Memory B cell (primary cell): Measurements from ENCODE around the gene PTGDS.

Experiments
- ATAC-seq: fragments of 150-1000 bp; cut with Tn5 transposase; 2 replicates; pipeline ENCODE4 v1.10.0; 2021; ENCODE audit warnings: low read depth, mild to moderate bottlenecking, moderate library complexity
- DNase-seq, 2 donors: peaks; one replicate each; pipeline ENCODE4 v3.0.0; 2022; ENCODE audit warnings: low spot score in 2 of 2
- H3K27ac Mint-ChIP-seq: one replicate; pipeline ENCODE4 v1.8.0; 2022; ENCODE audit warnings: mild to moderate bottlenecking, moderate library complexity, mixed read lengths
- H3K27me3 Mint-ChIP-seq: one replicate; pipeline ENCODE4 v1.8.0; 2022; ENCODE audit warnings: mixed read lengths
- H3K36me3 Mint-ChIP-seq: one replicate; pipeline ENCODE4 v1.8.0; 2022; ENCODE audit warnings: mild to moderate bottlenecking, mixed read lengths
- H3K4me1 Mint-ChIP-seq: one replicate; pipeline ENCODE4 v1.8.0; 2022; ENCODE audit warnings: mixed read lengths
- H3K4me3 Mint-ChIP-seq: one replicate; pipeline ENCODE4 v1.8.0; 2022; ENCODE audit warnings: mild to moderate bottlenecking, moderate library complexity, mixed read lengths
- H3K9me3 Mint-ChIP-seq: one replicate; pipeline ENCODE4 v1.8.0; 2022; ENCODE audit warnings: mixed read lengths

PTGDS gene

GRCh38 chr9:136991993-136992818, 14.9 kb downstream of the PTGDS start, which contains the start of gene PAXX:
TSS of gene PAXX (plus strand) at chr9:136992422. CDS start at chr9:136992444, 22 bp downstream.
- H3K36me3 Mint-ChIP-seq = no peaks in the 10 kb centered on the region
- ATAC-seq (peak; percentile 83), DNase-seq (peak; percentile 86 to 92)
- peaks cover 10% of the 10 kb centered on the region for H3K4me1 Mint-ChIP-seq
- H3K4me3 Mint-ChIP-seq = peak within 1 kb of the TSS; percentile 89
- H3K27ac Mint-ChIP-seq = peak within 1 kb of the TSS; percentile 90
- H3K27me3 Mint-ChIP-seq = peaks cover 5% of the 10 kb centered on the region
- no peaks in the 10 kb centered on the region for H3K9me3 Mint-ChIP-seq

DNA sequence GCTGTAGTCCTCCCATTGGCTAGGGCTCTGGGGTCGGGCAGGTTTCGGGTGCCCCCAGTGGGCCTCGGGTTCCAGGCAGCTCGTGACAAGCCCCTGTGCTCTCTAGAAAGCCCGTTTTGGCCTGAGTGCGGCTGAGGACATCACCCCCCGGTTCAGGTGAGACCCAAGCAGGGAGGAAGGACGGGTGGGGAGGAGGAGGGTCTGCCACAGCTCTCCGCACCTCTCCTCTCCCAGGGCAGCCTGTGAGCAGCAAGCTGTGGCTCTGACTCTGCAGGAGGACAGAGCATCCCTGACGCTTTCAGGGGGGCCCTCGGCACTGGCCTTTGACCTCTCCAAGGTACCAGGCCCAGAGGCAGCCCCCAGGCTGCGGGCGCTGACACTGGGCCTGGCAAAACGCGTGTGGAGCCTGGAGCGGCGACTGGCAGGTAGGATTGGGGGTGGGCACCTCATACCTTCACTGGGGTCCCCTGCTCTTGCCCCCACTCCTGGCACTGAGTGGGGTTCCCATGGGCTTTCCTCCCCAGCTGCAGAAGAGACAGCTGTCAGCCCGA, 15.6 kb downstream of the PTGDS start:
- H3K36me3 Mint-ChIP-seq = no peaks in the 10 kb centered on the region
- peaks cover 1% of the 10 kb centered on the region for H3K27me3 Mint-ChIP-seq
- peak overlapping the region; percentile 89 for H3K4me3 Mint-ChIP-seq
- ATAC-seq (no peak), DNase-seq (no peak)
- peaks cover 15% of the 10 kb centered on the region for H3K4me1 Mint-ChIP-seq
- H3K27ac Mint-ChIP-seq = peak overlapping the region; percentile 90
- H3K9me3 Mint-ChIP-seq = no peaks in the 10 kb centered on the region

DNA sequence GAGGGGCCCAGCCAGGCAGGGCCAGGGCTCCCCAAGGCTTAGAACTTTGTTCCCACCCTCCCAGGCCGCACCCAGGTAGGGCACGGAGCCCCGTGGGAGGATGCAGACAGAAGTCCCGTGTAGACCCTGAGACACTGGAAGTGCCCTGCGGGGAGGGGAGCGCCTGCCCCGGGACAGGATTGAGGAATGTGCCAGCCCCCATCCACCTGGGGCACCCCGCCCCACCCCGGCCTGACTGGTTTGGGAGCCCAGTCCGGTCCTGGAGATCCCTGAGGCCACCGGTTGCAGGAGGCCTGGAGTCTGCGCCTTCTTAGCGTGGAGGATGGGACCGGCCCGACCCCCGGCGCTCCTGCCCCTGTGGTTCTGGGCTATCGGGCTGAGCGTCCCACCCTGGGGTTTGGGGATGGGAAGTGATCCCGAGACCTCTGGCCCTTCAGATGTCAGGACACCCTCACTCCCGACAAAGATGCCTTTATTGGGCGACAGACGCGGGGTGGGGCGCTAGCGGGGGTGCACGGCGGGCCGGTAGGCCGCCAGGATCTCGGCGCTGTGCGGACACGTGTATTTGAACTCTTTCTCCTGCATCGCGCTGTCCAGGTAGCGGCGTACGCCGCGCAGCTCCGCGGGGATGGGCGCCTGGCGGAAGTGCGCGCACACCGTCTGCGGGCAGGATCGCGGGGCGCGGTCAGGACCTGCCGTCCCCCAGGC, 17.0 kb downstream of the PTGDS start:
- H3K36me3 Mint-ChIP-seq = no peaks in the 10 kb centered on the region
- no peak overlapping the region for H3K4me3 Mint-ChIP-seq
- H3K27ac Mint-ChIP-seq = peak overlapping the region; percentile 14
- no peak for DNase-seq
- H3K9me3 Mint-ChIP-seq = no peaks in the 10 kb centered on the region
- H3K4me1 Mint-ChIP-seq = peaks cover 23% of the 10 kb centered on the region
- peaks cover 2% of the 10 kb centered on the region for H3K27me3 Mint-ChIP-seq
- ATAC-seq = no peak

DNA sequence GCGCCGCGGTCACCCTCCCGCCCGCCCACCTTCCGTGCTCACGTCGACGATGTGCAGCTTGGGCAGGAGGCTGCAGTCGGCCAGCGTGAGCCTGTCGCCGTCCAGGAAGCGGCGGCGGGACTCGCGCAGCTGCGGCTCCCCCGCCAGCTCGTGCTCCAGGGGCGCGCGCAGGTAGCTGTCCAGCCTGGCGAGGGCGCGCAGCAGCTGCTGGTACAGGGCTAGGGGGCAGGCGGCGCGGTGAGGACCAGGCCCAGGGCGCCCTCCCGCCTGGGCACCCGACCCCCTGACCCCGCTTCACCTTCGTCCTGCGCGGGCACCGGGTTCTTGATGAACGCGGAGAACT, 17.6 kb downstream of the PTGDS start:
- peaks cover 2% of the 10 kb centered on the region for H3K27me3 Mint-ChIP-seq
- DNase-seq (no peak), ATAC-seq (no peak)
- no peak overlapping the region for H3K27ac Mint-ChIP-seq
- H3K4me3 Mint-ChIP-seq = no peak overlapping the region
- H3K9me3 Mint-ChIP-seq = no peaks in the 10 kb centered on the region
- no peaks in the 10 kb centered on the region for H3K36me3 Mint-ChIP-seq
- H3K4me1 Mint-ChIP-seq = peaks cover 23% of the 10 kb centered on the region

DNA sequence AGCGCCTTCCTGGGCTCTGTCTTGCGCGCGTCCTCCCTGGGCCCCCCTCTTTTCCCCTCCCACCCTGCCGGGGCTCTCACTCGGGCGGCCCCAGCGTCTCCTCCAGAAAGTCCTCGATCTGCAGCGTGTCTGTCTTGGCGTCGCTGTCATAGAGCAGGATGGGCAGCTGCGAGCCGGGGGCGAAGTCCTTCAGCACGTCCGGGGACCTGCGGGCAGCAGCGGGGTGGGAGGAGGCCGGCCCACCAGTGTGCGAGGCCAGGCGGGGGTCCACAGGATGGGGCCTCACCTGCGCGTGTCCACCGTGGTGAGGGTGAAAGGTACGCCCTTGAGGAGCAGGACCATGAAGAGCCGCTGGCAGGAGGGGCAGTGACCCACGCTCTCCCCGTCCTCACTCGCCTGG, 18.1 kb downstream of the PTGDS start:
- Mint-ChIP-seq H3K27me3 (peaks cover 2% of the 10 kb centered on the region), H3K4me3 (no peak overlapping the region), H3K9me3 (no peaks in the 10 kb centered on the region), H3K4me1 (peaks cover 23% of the 10 kb centered on the region), H3K36me3 (no peaks in the 10 kb centered on the region), H3K27ac (no peak overlapping the region)
- no peak for ATAC-seq
- DNase-seq = no peak

- no peak overlapping the region for H3K4me3 Mint-ChIP-seq
- H3K9me3 Mint-ChIP-seq = no peaks in the 10 kb centered on the region
- peaks cover 23% of the 10 kb centered on the region for H3K4me1 Mint-ChIP-seq
- peaks cover 2% of the 10 kb centered on the region for H3K27me3 Mint-ChIP-seq
- no peaks in the 10 kb centered on the region for H3K36me3 Mint-ChIP-seq
- no peak for DNase-seq
- H3K27ac Mint-ChIP-seq = no peak overlapping the region
- no peak for ATAC-seq
Measured at GRCh38 chr9:136995772-136996311, 18.5 kb downstream of the PTGDS start.

DNA sequence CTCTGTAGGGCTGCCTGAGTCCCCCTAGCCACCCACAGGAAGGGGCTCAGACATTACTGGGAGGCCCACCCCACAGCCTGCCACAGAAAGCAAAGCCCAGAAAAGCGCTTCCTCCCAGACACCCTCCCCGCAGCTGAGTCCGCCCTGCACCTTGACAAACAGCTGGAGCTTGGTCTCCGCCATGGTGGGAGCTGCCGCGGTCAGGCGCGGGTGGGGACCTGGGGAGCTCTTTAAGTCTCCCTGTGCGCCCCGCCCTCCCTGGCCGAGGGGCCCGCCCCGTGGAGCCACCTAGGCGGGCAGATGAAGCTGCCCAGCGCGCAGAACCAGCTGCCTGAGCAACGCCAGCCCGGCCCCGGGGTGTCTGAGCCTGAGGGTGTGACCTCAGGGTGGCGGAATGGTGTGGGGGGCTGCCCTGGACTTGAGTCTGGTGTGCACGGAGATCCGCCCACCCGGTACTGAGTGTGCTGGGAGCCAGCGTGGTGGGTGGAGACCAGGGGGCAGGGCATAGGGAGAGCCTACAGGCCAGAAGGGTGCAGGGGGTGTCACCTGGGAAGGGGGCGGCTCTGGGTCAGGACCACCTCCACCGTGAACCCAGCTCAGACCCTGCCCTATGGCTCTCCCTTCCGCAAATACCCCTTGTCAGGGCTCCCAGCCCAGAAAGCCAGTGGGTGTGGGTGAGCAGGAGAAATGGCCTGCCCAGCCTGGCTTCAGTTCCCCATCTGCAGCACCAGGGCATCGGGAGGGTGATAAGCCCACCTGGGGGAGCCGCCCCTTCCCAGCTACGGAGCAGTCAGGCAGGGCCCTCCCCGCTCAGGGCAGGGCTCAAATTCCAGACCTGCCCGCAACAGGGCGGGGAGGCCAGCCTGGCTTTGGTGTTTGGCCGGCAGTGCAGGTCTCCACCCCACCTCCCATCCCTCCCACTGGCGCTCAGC, 19.3 kb downstream of the PTGDS start, which contains the start of gene CLIC3:
Gene CLIC3, minus strand, starts transcription at position 208 of the 932 bp plus-strand sequence. Its CDS starts 25 bp downstream, at position 183.
- ATAC-seq = no peak
- Mint-ChIP-seq H3K36me3 (no peaks in the 10 kb centered on the region), H3K27ac (no peak within 1 kb of the TSS), H3K9me3 (no peaks in the 10 kb centered on the region), H3K4me1 (peaks cover 22% of the 10 kb centered on the region), H3K4me3 (peak within 1 kb of the TSS; percentile 54), H3K27me3 (peaks cover 2% of the 10 kb centered on the region)
- peak in 1 of 2 donors; percentile 55 for DNase-seq

DNA sequence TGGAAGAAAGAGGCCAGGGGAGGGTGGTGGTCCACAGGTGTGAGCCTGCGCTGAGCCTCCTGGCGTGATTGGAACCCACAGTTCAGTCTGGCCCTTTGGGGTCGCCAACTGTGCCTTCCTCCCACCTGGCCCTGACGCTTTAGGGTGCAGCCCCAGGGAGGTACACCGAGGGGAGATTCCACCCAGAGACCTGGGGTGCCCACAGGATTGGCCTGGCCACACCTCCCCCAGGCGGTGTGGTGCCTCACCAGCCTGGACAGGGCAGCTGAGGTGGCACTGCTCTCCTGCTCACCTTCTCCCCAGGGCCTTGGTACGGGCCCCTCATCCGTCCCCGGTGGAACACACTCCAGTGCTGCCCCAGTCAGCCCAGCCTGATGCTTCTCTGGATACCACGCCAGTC, 20.1 kb downstream of the PTGDS start:
- Mint-ChIP-seq H3K4me1 (peaks cover 22% of the 10 kb centered on the region), H3K9me3 (no peaks in the 10 kb centered on the region), H3K4me3 (peak overlapping the region; percentile 46), H3K36me3 (no peaks in the 10 kb centered on the region), H3K27ac (no peak overlapping the region), H3K27me3 (peaks cover 2% of the 10 kb centered on the region)
- ATAC-seq = no peak
- DNase-seq = no peak

DNA sequence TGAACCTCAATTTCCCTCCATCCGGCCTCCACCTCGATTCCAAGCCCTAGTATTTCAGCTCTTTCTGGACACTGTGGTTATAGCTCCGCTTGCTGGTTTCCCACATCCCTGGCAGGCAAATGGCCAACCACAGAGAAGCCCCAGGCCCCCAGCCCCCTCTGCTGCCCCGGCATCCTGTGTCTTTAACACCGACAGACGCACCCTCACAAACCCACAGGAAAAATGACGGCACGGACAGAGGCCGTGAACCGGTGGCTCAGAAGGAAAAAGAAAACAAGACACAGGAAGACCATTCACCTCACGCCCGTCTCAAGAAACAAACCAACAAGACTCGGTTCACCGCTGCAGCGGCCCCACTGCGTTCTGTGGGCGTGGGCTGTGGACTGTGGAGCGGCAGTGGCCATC, 20.5 kb downstream of the PTGDS start:
- peak overlapping the region; percentile 8 for H3K27ac Mint-ChIP-seq
- peaks cover 22% of the 10 kb centered on the region for H3K4me1 Mint-ChIP-seq
- no peak for ATAC-seq

DNA sequence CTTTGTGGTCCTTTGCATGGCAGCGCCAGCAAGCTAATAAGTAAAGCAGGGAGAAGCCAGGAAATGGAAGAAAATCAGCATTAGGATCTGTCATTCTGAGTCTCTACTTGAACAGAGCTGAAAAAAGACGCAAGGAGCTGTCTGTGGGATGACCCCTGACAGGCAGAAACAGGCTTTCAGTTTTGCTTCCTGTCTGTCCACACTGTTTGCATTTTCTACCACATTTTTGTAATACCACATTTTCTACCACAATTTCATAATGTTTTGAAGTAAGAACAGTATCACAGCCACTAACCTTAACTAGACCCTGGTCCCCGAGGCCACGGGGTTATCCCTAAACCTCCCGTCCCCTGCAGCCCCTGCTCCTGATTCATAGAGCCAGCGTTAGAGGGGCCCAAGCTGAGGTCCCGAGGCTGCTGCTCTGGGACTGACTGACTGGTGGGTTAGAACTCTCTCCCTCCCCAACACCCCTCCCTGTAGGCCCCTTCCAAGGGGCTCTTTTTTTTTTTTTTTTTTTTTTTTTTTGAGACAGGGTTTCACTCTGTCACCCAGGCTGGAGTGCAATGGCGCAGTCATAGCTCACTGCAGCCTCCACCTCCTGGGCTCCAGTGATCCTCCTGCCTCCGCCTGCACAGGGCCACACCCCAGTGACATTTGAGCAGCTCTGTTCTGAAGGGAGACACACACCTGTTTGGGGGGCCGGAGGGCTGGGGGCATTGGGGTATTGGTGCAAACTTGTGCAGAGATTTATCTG, 23.1 kb downstream of the PTGDS start:
- peaks cover 2% of the 10 kb centered on the region for H3K27me3 Mint-ChIP-seq
- H3K4me1 Mint-ChIP-seq = peaks cover 18% of the 10 kb centered on the region
- ATAC-seq (peak; percentile 76), DNase-seq (no peak)
- H3K9me3 Mint-ChIP-seq = peaks cover 3% of the 10 kb centered on the region
- H3K36me3 Mint-ChIP-seq = no peaks in the 10 kb centered on the region
- H3K27ac Mint-ChIP-seq = peak overlapping the region; percentile 75
- peak overlapping the region; percentile 71 for H3K4me3 Mint-ChIP-seq

More for the DNA sequence above, 20.5 kb downstream of the PTGDS start:
- Mint-ChIP-seq H3K4me3 (peak overlapping the region; percentile 46), H3K36me3 (no peaks in the 10 kb centered on the region), H3K27me3 (peaks cover 2% of the 10 kb centered on the region), H3K9me3 (no peaks in the 10 kb centered on the region)
- no peak for DNase-seq

DNA sequence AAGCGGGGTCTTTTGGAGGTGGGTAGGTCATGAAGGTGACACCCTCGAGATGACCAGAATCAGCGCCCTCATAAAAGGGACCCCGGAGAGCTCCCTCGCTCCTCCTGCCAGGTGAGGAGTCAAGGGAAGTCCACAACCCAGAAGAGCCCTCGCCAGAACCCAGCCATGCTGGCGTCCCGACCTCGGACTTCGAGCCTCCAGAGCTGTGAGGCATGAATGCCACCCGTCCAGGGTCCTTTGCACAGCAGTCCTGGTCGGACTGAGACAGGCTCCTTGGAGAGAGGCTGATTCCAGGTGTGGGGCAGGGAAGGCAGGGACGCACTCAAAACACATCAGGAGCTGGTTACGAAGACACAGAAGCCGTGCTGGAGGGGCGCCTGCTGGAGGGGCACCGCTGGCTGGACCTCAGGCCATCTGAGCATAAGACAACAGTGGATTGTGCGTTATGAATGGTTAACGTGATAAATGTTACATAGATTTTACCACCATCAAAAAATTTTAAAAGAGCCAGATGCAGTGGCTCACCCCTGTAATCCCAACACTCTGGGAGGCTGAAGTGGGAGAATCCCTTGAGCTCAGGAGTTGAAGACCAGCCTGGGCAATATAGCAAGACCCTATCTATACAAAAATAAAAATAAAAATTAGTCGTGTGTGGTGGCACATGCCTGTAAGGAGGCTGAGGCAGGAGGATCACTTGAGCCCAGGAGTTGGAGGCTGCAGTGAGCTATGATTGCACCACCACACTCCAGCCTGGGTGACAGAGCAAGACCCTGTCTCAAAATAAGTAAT, 24.7 kb downstream of the PTGDS start:
- no peak for ATAC-seq
- peaks cover 3% of the 10 kb centered on the region for H3K9me3 Mint-ChIP-seq
- peaks cover 15% of the 10 kb centered on the region for H3K4me1 Mint-ChIP-seq
- H3K4me3 Mint-ChIP-seq = no peak overlapping the region
- no peak overlapping the region for H3K27ac Mint-ChIP-seq
- H3K27me3 Mint-ChIP-seq = peaks cover 4% of the 10 kb centered on the region
- H3K36me3 Mint-ChIP-seq = no peaks in the 10 kb centered on the region
- DNase-seq = no peak

GRCh38 chr9:137002646-137003041, 25.3 kb downstream of the PTGDS start:
- no peak overlapping the region for H3K27ac Mint-ChIP-seq
- H3K36me3 Mint-ChIP-seq = no peaks in the 10 kb centered on the region
- no peak overlapping the region for H3K4me3 Mint-ChIP-seq
- H3K9me3 Mint-ChIP-seq = peaks cover 3% of the 10 kb centered on the region
- ATAC-seq (no peak), DNase-seq (no peak)
- H3K4me1 Mint-ChIP-seq = peaks cover 13% of the 10 kb centered on the region
- H3K27me3 Mint-ChIP-seq = peaks cover 4% of the 10 kb centered on the region
